Activated naive CD4-positive, alpha-beta T cell treated with Interleukin-2 at 50 U/mL for 16 hours (primary cell): ENCODE measurements around the gene IL1RAPL2.
"Not testable (repeated sequence)": the region's sequence is repeated elsewhere in the genome, so short reads cannot be mapped to it uniquely, and the experiment has no call there.

Experiments
- DNase-seq: peaks from one replicate; pipeline ENCODE4 v3.0.0-alpha.2; 2020

Gene IL1RAPL2

GRCh38 chrX:105191878-105192277, 625.9 kb downstream of the IL1RAPL2 start:
- no peak for DNase-seq

- no peak for DNase-seq
These were observed 643.4 kb downstream of the IL1RAPL2 start for GRCh38 chrX:105209406-105209805.

GRCh38 chrX:105210258-105210657, 644.3 kb downstream of the IL1RAPL2 start:
- DNase-seq = no peak

GRCh38 chrX:105211066-105211575, 645.1 kb downstream of the IL1RAPL2 start:
- DNase-seq = no peak

- no peak for DNase-seq
These were observed 653.7 kb downstream of the IL1RAPL2 start for GRCh38 chrX:105219454-105220401.

GRCh38 chrX:105220636-105221035, 654.6 kb downstream of the IL1RAPL2 start, which contains the start of gene TEX13A:
TEX13A (minus strand) TSS chrX:105220694; CDS start chrX:105220397, 297 bp downstream.
- DNase-seq = no peak

GRCh38 chrX:105221374-105221773, 655.4 kb downstream of the IL1RAPL2 start:
- no peak for DNase-seq

GRCh38 chrX:105226499-105226898, 660.5 kb downstream of the IL1RAPL2 start:
- no peak for DNase-seq

GRCh38 chrX:105228602-105229001, 662.6 kb downstream of the IL1RAPL2 start:
- DNase-seq = no peak

- no peak for DNase-seq
These were observed 663.1 kb downstream of the IL1RAPL2 start for GRCh38 chrX:105229146-105229545.

- not testable (repeated sequence) for DNase-seq
These were observed 671.4 kb downstream of the IL1RAPL2 start for GRCh38 chrX:105237407-105237806.

- no peak for DNase-seq
These were observed 675.1 kb downstream of the IL1RAPL2 start for GRCh38 chrX:105241056-105241455.

- no peak for DNase-seq
These were observed 694.5 kb downstream of the IL1RAPL2 start for GRCh38 chrX:105260291-105261043.

- DNase-seq = no peak
These were observed 697.2 kb downstream of the IL1RAPL2 start for GRCh38 chrX:105263171-105263570.

- DNase-seq = no peak
These were observed 697.8 kb downstream of the IL1RAPL2 start for GRCh38 chrX:105263801-105264200.

GRCh38 chrX:105265093-105265492, 699.1 kb downstream of the IL1RAPL2 start:
- DNase-seq = no peak

GRCh38 chrX:105266456-105266855, 700.5 kb downstream of the IL1RAPL2 start:
- DNase-seq = no peak

- no peak for DNase-seq
These were observed 701.2 kb downstream of the IL1RAPL2 start for GRCh38 chrX:105267167-105267566.

- DNase-seq = no peak
These were observed 703.4 kb downstream of the IL1RAPL2 start for GRCh38 chrX:105269386-105269785.

- no peak for DNase-seq
These were observed 707.3 kb downstream of the IL1RAPL2 start for GRCh38 chrX:105273326-105273725.

- DNase-seq = no peak
These were observed 708.1 kb downstream of the IL1RAPL2 start for GRCh38 chrX:105274091-105274490.

- no peak for DNase-seq
These were observed 711.1 kb downstream of the IL1RAPL2 start for GRCh38 chrX:105277132-105277531.

GRCh38 chrX:105282077-105282476, 716.1 kb downstream of the IL1RAPL2 start:
- no peak for DNase-seq

- no peak for DNase-seq
These were observed 731.0 kb downstream of the IL1RAPL2 start for GRCh38 chrX:105297041-105297440.
